GM19467 (cell line): ENCODE measurements around the gene GCNT2.
"Not testable (repeated sequence)": the region's sequence is repeated elsewhere in the genome, so short reads cannot be mapped to it uniquely, and the experiment has no call there.

Source experiments
- ATAC-seq: cut with Tn5 transposase; IDR thresholded peaks from one replicate; pipeline ENCODE4 v1.9.1; 2021; ENCODE audit warnings: mild to moderate bottlenecking, moderate library complexity; ENCODE audit not compliant: unreplicated experiment

The GCNT2 gene

DNA sequence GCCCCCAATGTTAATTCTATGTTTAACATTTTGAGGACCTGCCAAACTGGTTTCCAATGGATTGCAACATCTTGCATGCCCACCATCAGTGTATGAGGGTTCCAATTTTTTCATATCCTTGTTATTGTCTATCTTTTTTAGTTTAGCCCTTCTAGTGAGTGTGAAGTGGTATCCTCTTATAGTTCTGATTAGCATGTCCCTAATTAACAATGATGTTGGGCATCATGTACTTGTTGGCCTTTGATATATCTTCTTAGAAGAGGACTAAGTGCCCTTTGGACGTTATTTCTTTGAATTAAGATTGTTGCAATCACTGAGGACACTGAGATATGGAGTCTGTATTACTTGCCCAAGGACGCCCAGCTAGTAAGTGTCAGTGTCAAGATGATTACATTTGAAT lies 22.3 kb downstream of the GCNT2 start:
- no peak for ATAC-seq

DNA sequence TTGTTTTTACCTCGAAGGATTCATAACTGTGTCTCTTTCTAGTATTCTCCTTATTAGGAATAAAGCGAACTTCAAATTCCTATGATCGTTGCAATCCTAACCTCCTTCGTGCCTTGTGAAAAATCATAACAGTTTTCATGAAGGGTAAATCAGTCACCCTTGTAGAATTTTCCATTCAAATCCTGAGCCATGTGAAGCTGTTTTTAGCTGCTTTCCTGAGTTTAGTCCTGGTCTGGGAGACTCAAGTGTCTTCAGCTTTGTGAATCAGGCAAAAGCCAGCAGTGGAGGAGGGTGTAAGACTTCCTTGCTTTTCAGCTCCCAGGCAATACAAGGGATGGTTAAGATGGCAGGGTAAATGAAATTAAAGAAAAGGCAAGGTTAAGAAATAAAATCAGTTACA lies 24.3 kb downstream of the GCNT2 start:
- ATAC-seq, result no peak

DNA sequence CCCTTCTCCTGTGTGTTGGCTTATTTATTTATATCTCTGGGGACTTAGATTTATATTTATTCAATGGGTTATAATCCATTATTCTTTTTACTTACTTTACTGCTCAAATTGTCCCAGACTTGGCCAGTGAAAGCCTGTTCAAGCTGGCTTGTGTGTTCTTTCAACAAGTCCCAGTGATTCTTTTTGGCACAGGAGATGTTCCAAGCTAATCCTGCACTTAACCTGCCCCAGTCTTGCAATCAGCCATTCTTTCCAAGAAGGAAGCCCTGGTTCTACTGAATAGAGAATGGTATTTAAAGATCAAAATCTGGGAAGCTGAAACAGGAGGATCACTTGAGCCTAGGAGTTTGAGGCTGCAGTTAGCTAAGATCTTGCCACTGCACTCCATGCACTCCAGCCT lies 26.7 kb downstream of the GCNT2 start:
- ATAC-seq, result no peak

DNA sequence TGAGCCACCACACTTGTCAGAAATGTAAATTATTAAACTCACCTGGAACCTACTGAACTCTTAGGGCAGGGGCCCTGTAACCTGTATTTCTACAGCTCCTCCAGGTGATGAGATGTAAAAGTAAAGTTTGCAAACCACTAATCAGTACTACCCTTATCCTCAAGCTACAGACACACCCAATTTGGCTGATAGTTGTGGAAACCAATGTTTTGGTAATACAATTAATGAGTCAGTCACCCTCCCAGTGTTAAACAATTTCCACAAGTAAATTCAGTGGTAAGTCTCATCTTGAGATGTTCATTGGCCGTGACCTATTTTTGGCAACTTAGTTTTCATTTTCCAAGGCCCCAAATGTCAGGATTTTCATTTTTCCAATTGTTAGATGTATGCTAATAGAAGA lies 29.6 kb downstream of the GCNT2 start:
- ATAC-seq, result no peak

DNA sequence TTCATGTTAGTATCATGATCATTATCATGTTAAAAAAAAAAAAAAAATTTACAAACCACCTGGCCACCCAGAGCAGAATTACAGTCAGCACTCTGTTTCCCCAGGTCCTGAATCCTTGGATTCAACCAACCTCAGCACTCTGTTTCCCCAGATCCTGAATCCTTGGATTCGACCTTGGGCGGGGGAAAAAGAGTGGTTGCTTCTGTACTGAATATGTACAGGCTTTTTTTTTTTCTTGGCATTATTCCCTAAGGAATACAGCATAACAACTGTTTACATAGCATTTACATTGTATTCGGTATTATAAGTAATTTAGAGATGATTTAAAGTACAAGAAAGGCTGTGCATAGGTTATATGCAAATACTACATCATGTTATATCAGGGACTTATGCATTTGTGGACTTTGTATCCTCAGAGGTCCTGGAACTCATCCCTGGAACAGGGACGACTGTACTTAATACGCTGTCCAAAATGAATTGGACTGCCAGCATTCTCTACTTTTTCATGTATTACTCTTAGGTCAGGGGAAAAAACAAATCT lies 31.2 kb downstream of the GCNT2 start:
- no peak for ATAC-seq

DNA sequence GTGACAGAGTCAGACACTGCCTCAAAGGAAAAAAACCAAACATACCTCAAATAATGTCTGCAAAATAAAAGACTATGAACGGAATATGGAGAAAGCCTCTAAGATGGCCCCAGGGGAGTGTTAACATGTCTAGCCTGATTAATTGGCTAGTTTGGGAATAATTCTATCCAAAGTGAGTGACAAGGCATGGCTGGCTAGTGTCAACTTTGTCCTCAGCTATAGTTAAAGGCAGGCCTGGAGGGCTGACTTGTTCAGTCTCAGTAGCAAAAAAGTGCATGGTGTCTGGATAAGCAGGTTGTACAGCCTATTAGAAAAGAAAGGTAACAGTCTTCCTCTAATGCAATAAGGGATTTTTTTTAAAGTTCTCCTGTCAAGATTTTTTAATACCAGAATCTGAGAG lies 32.7 kb downstream of the GCNT2 start:
- no peak for ATAC-seq

DNA sequence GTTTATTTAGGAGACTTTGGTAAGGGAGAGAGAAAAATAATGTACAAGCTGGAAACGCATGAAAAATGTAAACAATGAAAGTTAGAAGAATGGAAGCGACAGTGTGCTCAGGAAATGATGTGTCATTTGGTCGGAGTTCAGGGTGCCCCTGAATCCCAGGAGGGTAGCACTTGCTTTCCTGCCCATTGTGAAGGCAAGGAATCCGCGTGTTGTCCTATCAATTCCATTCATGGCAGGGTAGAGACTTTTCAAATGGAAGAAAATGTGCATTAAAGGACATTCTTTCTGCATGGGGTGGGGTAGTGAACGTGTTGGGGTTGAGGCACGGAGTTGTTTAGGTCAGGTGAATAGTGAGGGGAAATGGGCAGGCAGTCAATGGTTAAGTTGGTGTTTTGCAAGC lies 33.7 kb downstream of the GCNT2 start:
- no peak for ATAC-seq

DNA sequence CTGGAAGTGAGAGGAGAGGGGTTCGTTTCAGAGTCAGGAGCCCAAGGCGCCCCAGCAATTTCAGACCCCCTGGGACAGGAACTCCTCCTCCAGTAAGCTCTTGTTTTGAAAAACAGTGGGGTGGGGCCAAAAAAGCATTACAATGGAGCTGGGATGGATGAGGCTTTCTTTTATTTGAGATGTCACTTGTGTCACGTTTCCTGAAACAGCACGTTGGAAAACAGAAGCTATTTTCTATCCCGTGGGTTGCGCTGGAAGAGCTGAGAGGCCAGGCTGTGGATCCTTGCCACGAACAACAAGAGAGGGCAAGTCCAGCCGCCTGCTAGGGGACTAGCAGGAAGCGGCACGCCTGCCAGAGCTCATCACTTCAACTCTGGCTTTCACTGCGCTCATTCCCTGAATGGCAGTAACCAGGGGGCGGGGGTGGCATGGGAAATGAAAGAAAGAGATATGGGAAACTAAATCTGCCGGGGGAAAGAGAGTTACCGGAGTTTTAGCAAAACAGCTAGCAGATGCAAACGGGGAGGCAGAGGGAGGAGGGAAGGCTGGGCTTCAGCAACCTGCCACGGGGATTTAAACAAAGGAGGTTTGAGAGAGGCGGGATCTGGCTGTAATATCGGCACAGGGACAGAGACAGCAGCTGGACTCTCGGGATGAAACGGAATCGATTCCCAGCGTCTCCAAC lies 34.6 kb downstream of the GCNT2 start:
- no peak for ATAC-seq

DNA sequence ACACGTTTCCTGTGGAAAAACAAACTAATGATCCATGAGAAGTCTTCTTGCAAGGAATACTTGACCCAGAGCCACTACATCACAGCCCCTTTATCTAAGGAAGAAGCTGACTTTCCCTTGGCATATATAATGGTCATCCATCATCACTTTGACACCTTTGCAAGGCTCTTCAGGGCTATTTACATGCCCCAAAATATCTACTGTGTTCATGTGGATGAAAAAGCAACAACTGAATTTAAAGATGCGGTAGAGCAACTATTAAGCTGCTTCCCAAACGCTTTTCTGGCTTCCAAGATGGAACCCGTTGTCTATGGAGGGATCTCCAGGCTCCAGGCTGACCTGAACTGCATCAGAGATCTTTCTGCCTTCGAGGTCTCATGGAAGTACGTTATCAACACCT lies 35.4 kb downstream of the GCNT2 start:
- ATAC-seq, result no peak

DNA sequence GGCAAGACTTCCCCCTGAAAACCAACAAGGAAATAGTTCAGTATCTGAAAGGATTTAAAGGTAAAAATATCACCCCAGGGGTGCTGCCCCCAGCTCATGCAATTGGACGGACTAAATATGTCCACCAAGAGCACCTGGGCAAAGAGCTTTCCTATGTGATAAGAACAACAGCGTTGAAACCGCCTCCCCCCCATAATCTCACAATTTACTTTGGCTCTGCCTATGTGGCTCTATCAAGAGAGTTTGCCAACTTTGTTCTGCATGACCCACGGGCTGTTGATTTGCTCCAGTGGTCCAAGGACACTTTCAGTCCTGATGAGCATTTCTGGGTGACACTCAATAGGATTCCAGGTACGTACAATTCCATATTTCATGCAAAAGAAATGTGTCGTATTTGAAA lies 35.8 kb downstream of the GCNT2 start:
- ATAC-seq, result no peak

DNA sequence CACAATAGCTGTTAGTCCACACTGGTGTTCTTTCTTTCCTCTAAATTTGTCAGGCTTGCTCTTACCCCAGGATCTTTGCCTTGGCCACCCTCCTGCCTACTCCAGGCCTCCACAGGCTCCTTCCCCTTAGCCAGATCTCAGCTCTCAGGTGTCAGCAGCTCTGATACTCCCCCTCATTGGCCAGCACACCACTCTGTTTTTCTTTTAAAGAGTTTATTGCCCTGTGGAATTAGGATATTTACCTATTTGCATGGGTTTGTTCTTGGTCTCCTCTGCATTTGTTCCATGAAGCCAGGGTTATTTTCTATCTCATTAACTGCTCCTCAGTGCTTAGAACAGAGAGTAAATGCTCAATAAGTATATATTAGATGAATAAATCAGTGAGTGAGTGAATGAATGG lies 36.8 kb downstream of the GCNT2 start:
- no peak for ATAC-seq

DNA sequence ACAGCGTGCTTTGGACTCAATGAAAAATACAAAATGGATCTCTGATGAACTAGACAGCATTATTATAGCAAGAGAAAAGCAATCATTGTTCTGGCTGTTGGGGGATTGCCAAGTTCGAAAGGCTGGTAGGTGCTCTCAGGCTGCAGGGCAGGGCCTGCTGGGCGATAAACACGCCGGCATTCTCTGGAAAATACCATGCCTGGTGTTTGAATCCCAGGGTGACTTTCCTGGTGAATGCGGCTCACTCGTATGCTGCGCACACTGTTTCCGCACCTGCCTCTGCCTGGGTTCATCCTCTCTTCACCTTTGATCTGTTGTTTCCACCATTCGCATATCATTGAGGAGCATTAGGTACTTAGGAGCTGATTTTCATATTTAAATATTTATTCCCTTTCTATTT lies 37.4 kb downstream of the GCNT2 start:
- ATAC-seq, result no peak

DNA sequence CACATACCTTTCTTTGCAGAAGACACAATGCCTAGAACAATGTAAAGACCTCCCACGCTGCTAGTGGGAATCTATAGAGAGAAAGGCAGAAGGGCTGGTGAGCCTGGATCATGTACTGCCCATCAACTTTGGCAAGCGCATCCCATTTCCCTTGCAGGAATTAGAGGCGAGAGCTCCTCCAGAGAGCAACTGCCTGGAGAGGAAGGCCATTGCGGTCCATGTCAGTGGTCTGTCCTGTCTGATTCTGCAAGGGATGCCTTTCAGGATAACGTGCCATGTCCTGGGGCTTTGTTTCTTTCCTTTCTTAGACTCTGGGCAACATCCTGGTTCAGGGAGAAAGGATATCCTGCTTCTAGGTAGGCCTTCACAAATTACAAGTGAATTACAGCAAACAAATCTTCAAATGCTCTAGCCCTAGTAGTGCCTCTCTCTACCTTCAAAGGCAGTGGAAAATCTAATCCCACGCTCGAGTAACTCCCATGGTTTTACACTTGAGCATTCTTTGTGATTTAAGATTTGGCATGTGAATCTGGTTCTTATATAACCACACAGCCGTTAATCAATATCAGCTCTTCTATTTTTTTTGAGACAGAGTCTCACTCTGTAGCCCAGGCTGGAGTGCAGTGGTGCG lies 38.5 kb downstream of the GCNT2 start:
- no peak for ATAC-seq

DNA sequence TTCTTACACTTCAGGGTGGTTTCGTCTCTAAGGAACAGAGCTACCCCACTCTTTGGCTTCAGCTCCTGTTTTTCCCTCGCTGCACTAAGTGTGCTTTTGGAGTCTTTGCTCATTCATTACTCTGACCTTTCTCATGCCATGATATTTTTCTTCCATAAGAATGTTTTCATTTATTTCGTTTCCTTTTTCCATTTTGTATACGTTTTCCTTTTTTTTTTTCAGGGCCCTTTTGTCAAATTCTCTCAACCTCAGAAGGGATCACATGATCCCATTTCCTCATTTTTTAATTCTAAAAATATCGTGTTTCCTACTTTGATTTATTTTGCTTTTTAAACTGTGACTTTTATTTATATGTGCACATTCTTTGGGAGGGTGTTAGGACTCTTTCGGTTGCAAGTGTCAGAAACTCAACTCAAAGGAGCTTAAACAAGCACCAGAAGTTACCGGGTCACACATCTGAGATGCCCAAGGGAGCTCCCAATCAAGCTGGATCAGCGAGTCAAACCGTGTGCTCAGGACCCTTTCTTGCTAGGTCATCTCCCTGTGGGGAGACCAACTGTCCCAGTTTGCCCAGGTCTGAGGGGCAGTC lies 40.6 kb downstream of the GCNT2 start:
- ATAC-seq, result no peak

DNA sequence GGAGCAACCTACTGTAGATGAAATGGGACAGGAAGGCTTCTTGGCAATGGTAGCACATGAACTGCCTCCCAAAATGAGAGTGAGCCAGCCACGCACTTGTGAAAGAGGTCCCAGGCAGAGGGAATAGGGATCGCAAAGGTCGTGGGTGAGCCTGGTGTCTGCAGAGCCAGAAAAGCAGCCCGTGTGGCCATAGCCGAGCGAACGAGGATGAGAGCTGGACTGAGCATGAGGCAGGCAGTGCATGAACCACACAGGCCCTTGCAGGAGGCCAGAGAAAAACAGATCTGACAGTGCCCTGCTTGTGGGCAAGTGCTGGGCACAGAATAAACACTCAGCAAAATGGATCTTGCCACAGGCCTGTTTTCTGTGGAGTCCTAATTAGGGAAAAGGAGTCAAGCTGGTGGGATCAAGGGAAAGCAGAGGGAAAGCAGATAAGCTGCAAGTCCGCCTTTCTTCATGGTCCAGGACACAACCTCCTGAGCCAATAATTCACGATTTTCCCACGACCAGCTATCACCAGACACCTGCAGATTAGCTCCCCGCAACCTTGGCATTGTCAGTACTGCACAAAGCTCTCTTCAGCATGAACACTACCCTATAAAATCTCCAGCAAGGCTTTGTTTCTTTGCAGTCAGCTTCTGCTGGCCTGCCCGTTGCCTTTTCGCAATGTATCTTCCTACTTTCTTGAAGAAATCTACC lies 44.0 kb downstream of the GCNT2 start:
- ATAC-seq, result no peak

DNA sequence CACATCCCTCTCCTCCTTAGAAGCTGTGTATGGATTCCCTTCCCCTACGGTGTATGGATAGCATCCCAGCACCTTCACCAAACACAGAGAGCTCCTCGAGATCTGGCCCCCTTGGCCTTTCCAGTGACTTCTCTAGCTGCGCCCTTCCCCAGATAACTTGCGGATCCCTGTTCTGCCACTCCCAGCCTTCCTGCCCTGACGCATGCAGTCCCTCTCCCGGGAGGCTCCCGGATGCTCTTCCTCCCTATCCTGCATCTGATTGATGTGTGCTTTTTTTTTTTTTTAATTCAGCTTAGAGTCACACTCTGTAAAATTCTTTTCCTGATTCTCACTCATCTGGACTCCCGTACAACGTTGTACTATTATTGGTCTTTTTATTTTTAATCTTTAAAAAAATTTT lies 44.8 kb downstream of the GCNT2 start:
- no peak for ATAC-seq

DNA sequence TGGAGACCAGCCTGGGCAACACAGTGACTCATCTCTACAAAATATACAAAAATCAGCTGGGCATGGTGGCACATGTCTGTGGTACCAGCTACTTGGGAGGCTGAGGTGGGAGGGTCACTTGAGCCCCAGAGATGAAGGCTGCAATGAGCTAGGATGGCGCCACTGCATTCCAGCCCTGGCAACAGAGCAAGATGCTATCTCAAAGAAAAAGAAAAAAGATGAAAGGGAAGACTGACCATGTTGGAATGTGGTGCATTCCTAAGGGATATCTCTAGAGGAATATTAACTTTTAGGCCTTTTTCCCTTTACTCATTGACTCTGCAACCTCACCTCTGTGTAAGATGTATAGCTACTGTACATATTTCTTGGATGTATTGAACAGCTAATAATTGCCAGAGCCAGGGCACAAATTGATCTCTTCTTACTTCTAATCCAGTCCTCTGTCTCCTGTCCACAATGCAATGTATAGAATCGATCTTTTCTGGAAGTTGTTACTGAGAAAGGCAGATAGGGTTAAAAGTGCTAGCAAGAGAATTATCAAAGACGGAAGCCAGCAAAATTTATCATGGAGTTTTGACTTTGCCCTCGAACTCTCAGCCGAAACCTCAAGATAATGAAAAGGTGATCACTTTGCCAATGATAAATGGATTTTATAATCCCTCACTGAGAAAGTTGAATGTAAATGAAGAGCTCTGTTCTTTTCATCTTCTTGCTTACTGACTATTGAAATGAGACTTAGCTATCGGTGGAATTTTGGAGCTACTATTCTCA lies 46.3 kb downstream of the GCNT2 start:
- ATAC-seq, result no peak

DNA sequence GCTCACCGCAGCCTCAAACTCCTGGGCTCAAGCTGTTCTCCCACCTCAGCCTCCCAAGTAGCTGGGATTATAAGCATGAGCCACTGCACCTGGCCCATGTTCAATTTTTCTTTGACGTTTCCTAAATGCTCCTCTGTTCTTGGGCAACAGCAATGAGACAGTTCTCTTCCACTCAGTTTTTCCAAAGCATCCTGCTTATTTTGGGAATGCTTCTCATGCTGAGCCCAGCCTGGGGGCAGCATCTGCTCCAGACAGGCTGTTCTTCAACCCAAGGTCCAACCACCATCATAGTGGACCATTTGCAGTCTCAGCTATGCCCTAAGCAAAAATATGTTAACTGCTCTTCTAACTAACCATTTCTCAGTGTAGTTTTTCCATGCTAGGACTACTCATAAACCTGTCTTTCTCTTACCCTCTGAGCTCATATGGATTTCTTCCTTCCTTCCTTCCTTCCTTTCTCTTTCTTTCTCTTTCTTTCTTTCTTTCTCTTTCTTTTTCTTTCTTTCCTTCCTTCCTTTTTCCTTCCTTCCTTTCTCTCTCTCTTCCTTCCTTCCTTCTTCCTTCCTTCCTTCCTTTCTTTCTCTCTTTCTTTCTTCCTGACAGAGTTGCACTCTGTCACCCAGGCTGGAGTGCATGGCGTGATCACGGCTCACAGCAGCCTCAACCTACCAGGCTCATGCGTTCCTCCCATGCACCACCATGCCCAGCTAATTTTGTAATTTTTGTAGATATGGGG lies 48.4 kb downstream of the GCNT2 start:
- ATAC-seq, result no peak

DNA sequence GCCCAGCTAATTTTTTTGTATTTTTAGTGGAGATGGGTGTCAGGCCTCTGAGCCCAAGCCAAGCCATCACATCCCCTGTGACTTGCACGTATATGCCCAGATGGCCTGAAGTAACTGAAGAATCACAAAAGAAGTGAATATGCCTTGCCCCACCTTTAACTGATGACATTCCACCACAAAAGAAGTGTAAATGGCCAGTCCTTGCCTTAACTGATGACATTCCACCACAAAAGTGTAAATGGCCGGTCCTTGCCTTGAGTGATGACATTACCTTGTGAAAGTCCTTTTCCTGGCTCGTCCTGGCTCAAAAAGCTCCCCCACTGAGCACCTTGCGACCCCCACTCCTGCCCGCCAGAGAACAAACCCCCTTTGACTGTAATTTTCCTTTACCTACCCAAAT lies 54.4 kb downstream of the GCNT2 start:
- not testable (repeated sequence) for ATAC-seq

DNA sequence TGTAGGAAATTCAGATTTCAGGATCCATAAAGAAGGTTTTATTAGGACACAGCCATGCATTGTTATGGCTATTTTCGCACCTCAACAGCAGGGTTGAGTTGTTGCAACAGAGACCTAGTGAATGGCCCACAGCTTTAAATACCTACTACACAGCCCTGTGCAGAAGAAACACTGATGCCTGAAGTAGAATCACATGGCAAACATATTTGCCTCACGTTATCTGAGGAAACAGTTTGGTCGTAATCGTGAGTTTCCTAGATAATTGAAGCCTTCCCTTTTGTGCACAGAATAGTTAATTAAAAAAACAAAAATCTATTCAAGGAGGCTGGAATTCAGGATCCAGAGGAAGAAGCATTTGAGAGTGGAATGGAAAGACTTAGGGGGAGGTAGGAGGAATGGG lies 55.1 kb downstream of the GCNT2 start:
- no peak for ATAC-seq
